Activated CD4-positive, alpha-beta T cell treated with anti-CD3 and anti-CD28 coated beads, Interleukin-2, amount 10 ng/mL, durations not matched to agents 24 days and 14 days (primary cell): ENCODE measurements around the gene GRIK5. TPM values are rescaled to one million over a fixed set of nuclear protein-coding genes. Genes with fewer than 3 reads are reported as not detected.

Source experiments
- DNase-seq: peaks from one replicate; pipeline ENCODE4 v3.0.0; 2022
- H3K27ac Mint-ChIP-seq: one replicate; pipeline ENCODE4 v1.8.0; 2022; ENCODE audit warnings: mild to moderate bottlenecking, mixed read lengths
- H3K27me3 Mint-ChIP-seq: one replicate; pipeline ENCODE4 v1.8.0; 2022; ENCODE audit warnings: mixed read lengths
- H3K36me3 Mint-ChIP-seq: one replicate; pipeline ENCODE4 v1.8.0; 2022; ENCODE audit warnings: low read depth, mild to moderate bottlenecking, mixed read lengths
- H3K4me1 Mint-ChIP-seq: one replicate; pipeline ENCODE4 v1.8.0; 2021; ENCODE audit warnings: mixed read lengths
- H3K4me3 Mint-ChIP-seq: one replicate; pipeline ENCODE4 v1.8.0; 2022; ENCODE audit warnings: mild to moderate bottlenecking, moderate library complexity, mixed read lengths
- H3K9me3 Mint-ChIP-seq: one replicate; pipeline ENCODE4 v1.8.0; 2021; ENCODE audit warnings: mixed read lengths
- intact Hi-C: fragments of 100-400 bp; cut with micrococcal nuclease; formaldehyde crosslinking; loops from one replicate; pipeline ENCODE4 v1.15.1; 2023
- total RNA-seq: library from RNA; stranded (reverse); gene quantifications from 2 replicates; pipeline ENCODE4 v1.2.3, GENCODE V29; 2022

GRIK5 gene, protein sequence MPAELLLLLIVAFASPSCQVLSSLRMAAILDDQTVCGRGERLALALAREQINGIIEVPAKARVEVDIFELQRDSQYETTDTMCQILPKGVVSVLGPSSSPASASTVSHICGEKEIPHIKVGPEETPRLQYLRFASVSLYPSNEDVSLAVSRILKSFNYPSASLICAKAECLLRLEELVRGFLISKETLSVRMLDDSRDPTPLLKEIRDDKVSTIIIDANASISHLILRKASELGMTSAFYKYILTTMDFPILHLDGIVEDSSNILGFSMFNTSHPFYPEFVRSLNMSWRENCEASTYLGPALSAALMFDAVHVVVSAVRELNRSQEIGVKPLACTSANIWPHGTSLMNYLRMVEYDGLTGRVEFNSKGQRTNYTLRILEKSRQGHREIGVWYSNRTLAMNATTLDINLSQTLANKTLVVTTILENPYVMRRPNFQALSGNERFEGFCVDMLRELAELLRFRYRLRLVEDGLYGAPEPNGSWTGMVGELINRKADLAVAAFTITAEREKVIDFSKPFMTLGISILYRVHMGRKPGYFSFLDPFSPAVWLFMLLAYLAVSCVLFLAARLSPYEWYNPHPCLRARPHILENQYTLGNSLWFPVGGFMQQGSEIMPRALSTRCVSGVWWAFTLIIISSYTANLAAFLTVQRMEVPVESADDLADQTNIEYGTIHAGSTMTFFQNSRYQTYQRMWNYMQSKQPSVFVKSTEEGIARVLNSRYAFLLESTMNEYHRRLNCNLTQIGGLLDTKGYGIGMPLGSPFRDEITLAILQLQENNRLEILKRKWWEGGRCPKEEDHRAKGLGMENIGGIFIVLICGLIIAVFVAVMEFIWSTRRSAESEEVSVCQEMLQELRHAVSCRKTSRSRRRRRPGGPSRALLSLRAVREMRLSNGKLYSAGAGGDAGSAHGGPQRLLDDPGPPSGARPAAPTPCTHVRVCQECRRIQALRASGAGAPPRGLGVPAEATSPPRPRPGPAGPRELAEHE
- 3.9 and 4.9 TPM in 2 replicates for total RNA-seq

DNA sequence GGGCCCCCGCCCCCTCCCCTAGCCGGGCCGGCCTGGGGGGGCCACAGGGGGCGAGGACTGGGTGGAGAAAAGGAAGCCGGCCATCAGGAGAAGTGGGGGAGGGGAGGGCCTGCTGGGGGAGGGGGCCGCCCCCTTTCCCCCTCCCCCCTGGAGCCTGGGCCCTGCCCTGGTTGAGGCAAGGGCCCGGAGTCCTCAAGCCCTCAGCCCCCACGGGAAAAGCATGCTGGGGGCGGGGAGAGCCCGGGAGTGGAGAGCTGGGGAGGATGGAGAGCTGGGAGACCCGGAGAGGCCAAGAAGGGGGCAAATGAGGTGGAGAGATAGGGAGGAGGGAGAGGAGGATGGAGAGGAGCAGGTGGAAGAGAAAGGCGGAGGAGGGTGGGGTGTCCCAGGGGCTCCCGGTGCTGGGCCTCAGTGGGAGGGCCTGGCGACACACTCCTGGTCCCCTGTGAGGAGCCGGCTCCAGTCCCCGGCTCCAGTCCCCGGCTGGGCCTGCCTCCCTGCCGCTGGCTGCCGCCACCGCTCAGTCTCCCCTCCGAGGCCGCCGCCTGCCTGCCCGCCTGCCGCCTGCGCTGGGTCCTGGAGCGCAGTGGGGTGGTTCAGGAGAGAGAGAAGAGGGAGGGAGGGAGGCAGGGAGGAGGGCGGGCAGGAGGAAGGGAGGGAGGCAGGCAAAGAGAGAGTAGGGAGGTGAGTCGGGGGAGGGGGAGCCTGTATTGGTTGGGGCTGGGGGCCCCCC is at the start of gene GRIK5:
TSS of gene GRIK5 (minus strand) at position 588 of the 733 bp plus-strand sequence. CDS start 4,436 bp downstream, outside the sequence.
- H3K36me3 Mint-ChIP-seq, result no peaks in the 10 kb centered on the region
- peaks cover 7% of the 10 kb centered on the region for H3K27me3 Mint-ChIP-seq
- H3K4me3 Mint-ChIP-seq, result peak within 1 kb of the TSS; percentile 39
- DNase-seq, result no peak
- no peak within 1 kb of the TSS for H3K27ac Mint-ChIP-seq
- intact Hi-C loops, result no loop called here
- H3K4me1 Mint-ChIP-seq, result peaks cover 10% of the 10 kb centered on the region
- no peaks in the 10 kb centered on the region for H3K9me3 Mint-ChIP-seq

DNA sequence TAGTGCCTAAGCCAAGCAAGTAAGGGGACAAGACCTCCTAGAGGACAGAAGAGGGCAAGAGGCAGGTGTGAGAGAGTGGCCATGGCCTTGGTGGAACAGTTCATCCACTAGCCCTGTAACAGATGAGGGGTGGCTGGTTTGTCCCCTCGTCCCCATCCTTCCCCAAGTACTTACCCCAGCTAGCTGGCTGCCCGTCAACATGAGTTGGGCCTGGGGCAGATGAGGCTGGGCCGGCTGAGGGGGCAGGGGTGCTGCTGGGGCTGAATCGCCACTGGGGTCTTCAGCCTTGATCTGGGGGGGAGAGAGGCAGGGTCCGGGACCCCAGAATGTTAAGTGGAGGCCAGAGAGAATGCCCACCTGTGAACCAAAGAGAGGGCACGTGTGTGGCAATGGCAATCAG is 47.1 kb upstream of the GRIK5 start:
- DNase-seq, result no peak
- H3K9me3 Mint-ChIP-seq, result no peaks in the 10 kb centered on the region
- no peak overlapping the region for H3K27ac Mint-ChIP-seq
- peaks cover 48% of the 10 kb centered on the region for H3K4me1 Mint-ChIP-seq
- H3K27me3 Mint-ChIP-seq, result no peaks in the 10 kb centered on the region
- peaks cover 73% of the 10 kb centered on the region for H3K36me3 Mint-ChIP-seq
- intact Hi-C loops, result no loop called here
- H3K4me3 Mint-ChIP-seq, result no peak overlapping the region

DNA sequence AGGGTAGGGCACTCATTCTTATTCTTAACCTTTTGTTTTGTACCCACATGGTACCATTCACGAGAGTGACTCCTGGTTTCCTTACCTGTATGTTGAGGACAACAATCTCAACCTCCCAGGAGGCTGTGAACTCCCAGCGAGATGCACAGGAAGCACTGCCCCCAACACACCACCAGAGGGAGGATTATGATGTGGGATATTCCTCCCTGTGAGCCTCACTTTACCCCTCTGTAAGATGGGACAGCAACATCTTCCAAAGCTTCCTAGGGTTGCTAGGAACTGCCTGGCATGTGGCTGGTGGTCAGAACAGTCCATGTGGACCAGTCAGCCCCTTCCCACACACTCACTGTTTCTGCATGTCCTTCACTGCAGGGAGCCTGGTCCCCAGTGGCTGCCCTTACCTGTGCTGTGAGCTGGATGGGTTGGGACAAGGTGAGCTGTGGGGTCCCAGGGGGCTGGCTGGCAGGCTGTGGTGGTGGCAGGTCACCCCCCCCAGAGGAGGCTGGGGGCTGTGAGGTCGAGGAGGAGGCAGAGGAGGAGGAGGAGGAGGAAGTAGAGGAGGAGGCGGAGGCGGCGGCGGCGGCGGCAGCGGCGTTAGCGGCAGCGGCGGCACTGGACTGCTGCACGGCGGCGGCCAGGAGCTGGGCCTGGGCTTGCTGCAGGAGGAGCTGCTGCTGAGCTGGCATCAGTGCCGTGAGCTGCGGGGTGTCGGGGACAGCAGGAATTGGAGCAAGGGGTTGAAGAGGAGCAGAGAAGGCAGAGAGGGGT is 46.5 kb upstream of the GRIK5 start:
- Mint-ChIP-seq H3K9me3 (no peaks in the 10 kb centered on the region), H3K27ac (no peak overlapping the region), H3K4me1 (peaks cover 48% of the 10 kb centered on the region), H3K4me3 (no peak overlapping the region), H3K36me3 (peaks cover 72% of the 10 kb centered on the region), H3K27me3 (no peaks in the 10 kb centered on the region)
- intact Hi-C loops, result no loop called here
- no peak for DNase-seq

DNA sequence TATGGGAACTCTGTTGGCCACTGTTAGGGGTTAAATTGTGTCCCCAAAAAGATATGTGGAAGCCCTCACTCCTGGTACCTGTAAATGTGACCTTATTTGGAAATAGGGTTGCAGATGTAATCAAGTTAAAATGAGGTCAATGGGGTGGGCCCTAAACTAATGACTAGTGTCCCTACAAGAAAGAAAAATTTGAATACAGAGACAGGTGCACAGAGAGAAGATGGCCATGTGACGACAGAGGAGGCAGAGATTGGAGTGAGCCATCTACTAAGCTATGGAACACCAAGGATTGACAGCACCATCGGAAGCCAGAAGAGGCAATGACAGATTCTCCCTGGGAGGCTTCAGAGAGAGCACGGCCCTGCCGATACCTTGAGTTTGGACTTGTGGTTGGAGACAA is 45.7 kb upstream of the GRIK5 start:
- Mint-ChIP-seq H3K27me3 (no peaks in the 10 kb centered on the region), H3K9me3 (no peaks in the 10 kb centered on the region), H3K27ac (no peak overlapping the region), H3K4me1 (peaks cover 48% of the 10 kb centered on the region), H3K36me3 (peaks cover 74% of the 10 kb centered on the region), H3K4me3 (no peak overlapping the region)
- DNase-seq, result no peak
- intact Hi-C loops, result no loop called here

DNA sequence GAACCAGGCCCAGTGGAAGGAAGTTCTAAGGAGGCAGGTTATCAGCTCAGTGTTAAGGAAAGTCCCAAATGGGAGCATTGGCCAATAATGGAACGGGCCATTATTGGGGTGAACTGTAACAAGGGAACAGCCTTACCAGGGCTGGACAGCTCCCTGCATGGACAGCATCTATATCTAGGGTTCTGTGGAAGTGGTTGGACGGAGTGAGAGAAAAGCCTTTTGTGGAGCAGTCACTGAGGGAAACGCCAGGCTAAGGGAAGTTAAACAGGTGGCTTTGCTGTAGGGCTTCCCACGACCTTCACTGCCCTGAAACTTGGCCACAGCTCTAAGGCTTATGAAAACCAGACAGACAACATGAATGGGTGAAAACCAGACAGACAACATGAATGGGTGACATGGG is 45.2 kb upstream of the GRIK5 start:
- Mint-ChIP-seq H3K27ac (peak overlapping the region; percentile 11), H3K4me1 (peaks cover 46% of the 10 kb centered on the region), H3K4me3 (no peak overlapping the region), H3K9me3 (no peaks in the 10 kb centered on the region), H3K36me3 (peaks cover 75% of the 10 kb centered on the region), H3K27me3 (no peaks in the 10 kb centered on the region)
- intact Hi-C loops, result no loop called here
- no peak for DNase-seq

DNA sequence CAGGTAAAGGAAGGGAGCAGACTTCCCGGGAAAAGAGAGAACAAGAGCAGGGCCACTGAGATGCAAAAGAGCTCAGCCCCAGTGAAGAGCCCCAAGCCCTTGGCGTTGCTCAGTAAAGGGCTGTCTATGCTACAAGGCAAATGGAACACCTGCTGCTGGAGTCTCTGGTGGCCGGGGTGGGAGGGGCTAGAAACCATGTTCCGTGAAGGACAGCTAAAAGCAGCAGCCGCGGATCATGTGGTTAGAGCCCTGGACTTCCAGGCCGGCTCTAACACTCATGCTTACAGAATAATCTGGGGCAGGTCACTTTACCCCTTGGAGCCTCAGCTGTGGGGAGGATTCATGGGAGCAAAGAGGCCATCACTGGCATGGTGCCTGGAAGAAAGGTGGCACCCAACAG is 44.4 kb upstream of the GRIK5 start:
- H3K9me3 Mint-ChIP-seq, result no peaks in the 10 kb centered on the region
- H3K36me3 Mint-ChIP-seq, result peaks cover 74% of the 10 kb centered on the region
- DNase-seq, result no peak
- intact Hi-C loops, result no loop called here
- H3K4me1 Mint-ChIP-seq, result peaks cover 46% of the 10 kb centered on the region
- H3K27me3 Mint-ChIP-seq, result no peaks in the 10 kb centered on the region
- peak overlapping the region; percentile 42 for H3K27ac Mint-ChIP-seq
- H3K4me3 Mint-ChIP-seq, result no peak overlapping the region

DNA sequence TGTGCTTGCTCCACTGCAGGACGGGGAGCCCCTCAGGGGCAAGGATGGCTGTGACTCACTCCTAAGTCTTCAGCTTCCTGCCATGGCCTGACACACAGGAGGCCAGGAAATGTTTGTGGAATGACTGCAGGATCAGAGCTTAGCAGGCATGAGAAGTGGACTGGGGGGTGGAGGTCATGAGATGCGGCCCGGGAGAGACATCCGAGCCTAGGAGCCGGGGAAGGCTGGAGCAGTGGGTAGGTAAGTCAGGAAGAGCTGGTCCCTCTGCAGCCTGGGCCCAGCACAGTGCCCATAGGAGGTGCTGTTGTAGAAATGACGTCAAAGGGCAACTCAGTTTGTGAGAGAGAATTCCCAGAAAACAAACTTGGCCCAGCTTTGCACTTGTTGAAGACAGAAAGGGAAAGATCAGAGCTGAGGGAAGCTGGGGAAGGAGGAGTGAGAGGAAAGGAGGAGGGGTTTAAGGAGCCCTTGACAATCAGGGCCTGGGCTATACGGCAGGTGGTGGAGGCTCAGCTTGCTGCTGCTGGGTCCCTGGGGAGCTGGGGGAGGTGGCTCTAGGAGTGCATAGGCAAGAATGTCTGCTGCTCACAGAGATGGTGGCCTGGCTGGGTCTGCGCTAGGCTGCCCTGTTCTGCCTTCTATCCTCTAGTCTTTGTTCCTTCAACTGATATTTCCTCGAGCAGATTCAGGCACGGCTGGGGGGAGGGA is 43.8 kb upstream of the GRIK5 start:
- Mint-ChIP-seq H3K27me3 (no peaks in the 10 kb centered on the region), H3K27ac (peak overlapping the region; percentile 42), H3K4me1 (peaks cover 47% of the 10 kb centered on the region), H3K9me3 (no peaks in the 10 kb centered on the region), H3K4me3 (no peak overlapping the region), H3K36me3 (peaks cover 74% of the 10 kb centered on the region)
- intact Hi-C loops, result loop anchor here (1.0 kb wide), 1 partner anchor 8 kb away; no protein-coding TSS in a partner anchor
- no peak for DNase-seq

DNA sequence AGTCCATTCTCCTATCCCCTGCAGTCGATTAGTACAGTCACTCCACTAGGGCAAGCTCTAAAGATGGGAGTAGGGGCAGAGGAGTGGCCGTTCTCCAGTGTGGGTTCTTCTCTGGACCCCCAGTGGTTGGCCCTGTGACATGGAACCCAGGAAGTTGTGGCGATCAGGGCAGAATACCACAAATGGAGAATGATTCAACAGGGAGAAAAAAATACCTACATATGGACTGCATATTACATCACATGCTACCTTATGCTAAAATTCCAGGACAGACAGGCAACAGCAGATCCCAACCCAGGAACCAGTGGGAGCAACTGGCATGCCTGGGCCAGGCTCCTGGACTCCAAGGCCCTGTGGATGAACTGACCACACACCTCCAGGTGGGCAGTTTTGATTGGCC is 41.8 kb upstream of the GRIK5 start:
- Mint-ChIP-seq H3K9me3 (no peaks in the 10 kb centered on the region), H3K27ac (peak overlapping the region; percentile 51), H3K4me1 (peaks cover 44% of the 10 kb centered on the region), H3K4me3 (no peak overlapping the region), H3K27me3 (no peaks in the 10 kb centered on the region), H3K36me3 (peaks cover 70% of the 10 kb centered on the region)
- intact Hi-C loops, result no loop called here
- DNase-seq, result no peak

DNA sequence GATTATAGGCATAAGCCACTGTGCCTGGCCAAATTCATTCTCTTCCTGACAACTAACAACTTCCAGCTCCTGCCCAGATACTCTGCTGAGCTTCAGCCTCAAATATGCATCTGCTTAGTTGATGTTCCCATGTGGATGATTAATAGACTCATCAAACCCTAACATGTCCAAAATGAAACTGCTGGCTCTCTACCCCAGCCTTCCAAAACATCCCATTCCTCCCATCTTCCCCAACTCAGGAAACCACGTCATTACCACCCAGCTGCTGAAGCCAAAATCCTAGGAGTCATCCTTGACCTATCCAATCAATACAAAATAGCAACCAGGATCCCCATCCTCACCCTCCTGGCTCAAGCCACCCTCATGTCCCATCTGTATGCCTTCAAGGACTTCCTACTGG is 41.4 kb upstream of the GRIK5 start:
- Mint-ChIP-seq H3K36me3 (peaks cover 69% of the 10 kb centered on the region), H3K27ac (peak overlapping the region; percentile 51), H3K4me1 (peaks cover 45% of the 10 kb centered on the region), H3K4me3 (no peak overlapping the region), H3K27me3 (no peaks in the 10 kb centered on the region), H3K9me3 (no peaks in the 10 kb centered on the region)
- intact Hi-C loops, result no loop called here
- no peak for DNase-seq

DNA sequence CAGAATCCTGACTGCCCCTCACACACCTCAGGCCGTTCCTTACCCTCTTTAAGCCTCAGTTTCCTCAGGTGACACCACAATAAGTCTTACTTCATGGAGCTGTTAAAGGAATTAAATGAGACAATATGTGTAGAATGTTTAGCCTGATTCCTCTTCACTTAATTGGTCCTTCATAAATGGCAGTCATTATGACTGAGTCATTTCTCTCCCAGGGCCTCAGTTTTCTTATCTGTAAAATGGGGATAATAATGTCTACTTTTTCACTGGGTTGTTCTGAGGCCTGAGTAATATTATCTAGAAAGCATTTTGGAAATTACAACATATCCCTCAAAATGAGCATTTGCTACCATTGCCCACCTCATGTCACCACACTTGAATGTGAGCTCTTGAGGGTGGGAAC is 40.7 kb upstream of the GRIK5 start:
- no peak for DNase-seq
- peaks cover 65% of the 10 kb centered on the region for H3K36me3 Mint-ChIP-seq
- intact Hi-C loops, result no loop called here
- no peaks in the 10 kb centered on the region for H3K9me3 Mint-ChIP-seq
- peaks cover 47% of the 10 kb centered on the region for H3K4me1 Mint-ChIP-seq
- no peaks in the 10 kb centered on the region for H3K27me3 Mint-ChIP-seq
- no peak overlapping the region for H3K4me3 Mint-ChIP-seq
- no peak overlapping the region for H3K27ac Mint-ChIP-seq

DNA sequence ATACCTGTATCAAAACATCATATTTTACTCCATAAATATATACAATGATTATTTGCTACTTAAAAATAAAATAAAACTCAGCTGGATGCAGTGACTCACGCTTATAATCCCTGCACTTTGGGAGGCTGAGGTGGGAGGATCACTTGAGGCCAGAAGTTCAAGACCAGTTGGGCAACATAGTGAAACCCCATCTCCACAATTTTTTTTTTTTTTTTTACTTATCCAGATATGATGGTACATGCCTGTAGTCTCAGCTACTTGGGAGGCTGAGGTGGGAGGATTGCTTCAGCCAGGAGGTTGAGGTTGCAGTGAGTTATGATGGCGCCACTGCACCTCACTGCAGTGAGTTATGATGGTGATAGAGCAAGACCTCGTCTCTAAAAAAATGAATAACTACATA is 39.9 kb upstream of the GRIK5 start:
- Mint-ChIP-seq H3K4me1 (peaks cover 51% of the 10 kb centered on the region), H3K9me3 (no peaks in the 10 kb centered on the region)

DNA sequence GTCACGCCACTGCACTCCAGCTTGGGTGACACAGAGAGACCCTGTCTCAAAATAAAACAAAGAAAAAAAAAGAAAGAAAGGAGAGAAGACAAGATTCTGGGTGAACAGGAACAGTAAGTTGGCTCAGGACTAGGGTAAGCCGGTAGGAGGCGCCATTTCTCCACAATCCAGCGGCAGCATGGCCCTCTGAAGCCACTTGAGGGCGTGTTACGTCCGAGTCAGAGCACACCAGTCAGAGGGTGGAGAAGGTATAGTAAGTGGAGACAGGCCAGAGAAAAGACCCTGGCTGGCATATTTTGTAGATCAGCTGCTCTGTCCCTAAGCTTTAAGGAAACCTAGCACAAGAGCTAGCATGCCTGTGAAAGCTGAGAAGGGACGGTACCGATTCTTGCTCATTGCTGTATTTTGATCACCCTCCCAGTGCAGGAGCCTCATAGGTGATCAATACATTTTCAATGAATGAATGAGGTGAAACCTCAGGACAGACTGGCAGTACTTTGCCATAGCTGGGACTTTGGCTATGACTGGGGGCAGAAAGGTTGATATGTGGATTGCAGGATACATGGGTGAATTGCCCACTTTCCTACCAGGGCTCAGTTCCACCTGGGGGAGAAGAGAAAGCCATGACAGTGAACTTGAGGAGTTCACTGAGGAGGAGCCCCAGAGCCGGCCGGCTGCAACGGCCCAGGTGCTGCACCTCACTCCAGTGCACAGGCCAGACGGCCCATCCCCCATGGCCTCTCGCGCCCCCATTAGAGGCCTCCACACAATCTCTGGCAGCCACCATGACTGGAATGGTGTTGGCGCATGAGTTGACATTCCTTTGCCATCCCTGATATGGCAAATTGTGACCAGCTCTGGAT is 38.8 kb upstream of the GRIK5 start:
- Mint-ChIP-seq H3K27ac (peak overlapping the region; percentile 4), H3K27me3 (no peaks in the 10 kb centered on the region), H3K36me3 (peaks cover 64% of the 10 kb centered on the region), H3K4me3 (no peak overlapping the region), H3K4me1 (peaks cover 49% of the 10 kb centered on the region), H3K9me3 (no peaks in the 10 kb centered on the region)
- intact Hi-C loops, result loop anchor here (1.0 to 2.0 kb wide), 4 partner anchors 14 to 76 kb away; partner anchors contain the start of gene POU2F2
- peak; percentile 96 for DNase-seq

More for the DNA sequence above, 39.9 kb upstream of the GRIK5 start:
- Mint-ChIP-seq H3K27me3 (no peaks in the 10 kb centered on the region), H3K27ac (no peak overlapping the region), H3K4me3 (no peak overlapping the region), H3K36me3 (peaks cover 66% of the 10 kb centered on the region)
- DNase-seq, result no peak
- intact Hi-C loops, result loop anchor here (2.0 kb wide), 1 partner anchor 67 kb away; no protein-coding TSS in a partner anchor
